Measurements from ENCODE around the gene NLGN4X.

Gene NLGN4X

GRCh38 chrX:6149060-6149872, 79.4 kb downstream of the NLGN4X start:
- H3K36me3 ChIP-seq (ENCODE audit: control insufficient read depth, low read depth, low read length), result peaks cover 13% of the 10 kb centered on the region
- H3K4me3 ChIP-seq (ENCODE audit: low read length), result no peak overlapping the region
- H3K27ac ChIP-seq (ENCODE audit: low read length), result no peak overlapping the region
- no peaks in the 10 kb centered on the region for H3K27me3 ChIP-seq (ENCODE audit: control insufficient read depth, insufficient read depth, low read length)
- no peaks in the 10 kb centered on the region for H3K4me1 ChIP-seq (ENCODE audit: control insufficient read depth, low read depth, low read length)
- H3K9ac ChIP-seq (ENCODE audit: low read length), result no peak overlapping the region
- H3K9me3 ChIP-seq (ENCODE audit: control insufficient read depth, low read depth, low read length), result no peaks in the 10 kb centered on the region

- H3K27me3 ChIP-seq (ENCODE audit: control insufficient read depth, insufficient read depth, low read length), result no peaks in the 10 kb centered on the region
These were observed 94.4 kb downstream of the NLGN4X start for GRCh38 chrX:6134255-6134654.

GRCh38 chrX:6132970-6133369, 95.7 kb downstream of the NLGN4X start:
- Histone ChIP-seq H3K27me3 (ENCODE audit: control insufficient read depth, insufficient read depth, low read length) (no peaks in the 10 kb centered on the region), H3K4me1 (ENCODE audit: control insufficient read depth, low read depth, low read length) (no peaks in the 10 kb centered on the region)

More at GRCh38 chrX:6134255-6134654, 94.4 kb downstream of the NLGN4X start:
- Histone ChIP-seq H3K36me3 (ENCODE audit: control insufficient read depth, low read depth, low read length) (peaks cover 34% of the 10 kb centered on the region), H3K27ac (ENCODE audit: low read length) (no peak overlapping the region), H3K4me1 (ENCODE audit: control insufficient read depth, low read depth, low read length) (no peaks in the 10 kb centered on the region), H3K4me3 (ENCODE audit: low read length) (no peak overlapping the region), H3K9me3 (ENCODE audit: control insufficient read depth, low read depth, low read length) (no peaks in the 10 kb centered on the region), H3K9ac (ENCODE audit: low read length) (no peak overlapping the region)

GRCh38 chrX:6131287-6131686, 97.4 kb downstream of the NLGN4X start:
- Histone ChIP-seq H3K27me3 (ENCODE audit: control insufficient read depth, insufficient read depth, low read length) (no peaks in the 10 kb centered on the region), H3K4me3 (ENCODE audit: low read length) (no peak overlapping the region), H3K4me1 (ENCODE audit: control insufficient read depth, low read depth, low read length) (no peaks in the 10 kb centered on the region), H3K36me3 (ENCODE audit: control insufficient read depth, low read depth, low read length) (peaks cover 16% of the 10 kb centered on the region), H3K27ac (ENCODE audit: low read length) (no peak overlapping the region), H3K9me3 (ENCODE audit: control insufficient read depth, low read depth, low read length) (no peaks in the 10 kb centered on the region), H3K9ac (ENCODE audit: low read length) (no peak overlapping the region)

More at GRCh38 chrX:6132970-6133369, 95.7 kb downstream of the NLGN4X start:
- no peak overlapping the region for H3K9ac ChIP-seq (ENCODE audit: low read length)
- peaks cover 31% of the 10 kb centered on the region for H3K36me3 ChIP-seq (ENCODE audit: control insufficient read depth, low read depth, low read length)
- no peak overlapping the region for H3K27ac ChIP-seq (ENCODE audit: low read length)
- no peak overlapping the region for H3K4me3 ChIP-seq (ENCODE audit: low read length)
- no peaks in the 10 kb centered on the region for H3K9me3 ChIP-seq (ENCODE audit: control insufficient read depth, low read depth, low read length)

- no peaks in the 10 kb centered on the region for H3K4me1 ChIP-seq (ENCODE audit: control insufficient read depth, low read depth, low read length)
- H3K27me3 ChIP-seq (ENCODE audit: control insufficient read depth, insufficient read depth, low read length), result no peaks in the 10 kb centered on the region
- no peaks in the 10 kb centered on the region for H3K9me3 ChIP-seq (ENCODE audit: control insufficient read depth, low read depth, low read length)
- H3K27ac ChIP-seq (ENCODE audit: low read length), result no peak overlapping the region
- H3K4me3 ChIP-seq (ENCODE audit: low read length), result no peak overlapping the region
- peaks cover 6% of the 10 kb centered on the region for H3K36me3 ChIP-seq (ENCODE audit: control insufficient read depth, low read depth, low read length)
- H3K9ac ChIP-seq (ENCODE audit: low read length), result no peak overlapping the region
These were observed 99.5 kb downstream of the NLGN4X start for GRCh38 chrX:6129195-6129594.

- Histone ChIP-seq H3K9me3 (ENCODE audit: control insufficient read depth, low read depth, low read length) (no peaks in the 10 kb centered on the region), H3K4me1 (ENCODE audit: control insufficient read depth, low read depth, low read length) (peaks cover 22% of the 10 kb centered on the region)
These were observed 108.3 kb downstream of the NLGN4X start for GRCh38 chrX:6120329-6120728.

GRCh38 chrX:6095469-6095868, 133.2 kb downstream of the NLGN4X start:
- Histone ChIP-seq H3K36me3 (ENCODE audit: control insufficient read depth, low read depth, low read length) (peaks cover 5% of the 10 kb centered on the region), H3K9ac (ENCODE audit: low read length) (no peak overlapping the region), H3K4me3 (ENCODE audit: low read length) (no peak overlapping the region), H3K4me1 (ENCODE audit: control insufficient read depth, low read depth, low read length) (peaks cover 31% of the 10 kb centered on the region), H3K9me3 (ENCODE audit: control insufficient read depth, low read depth, low read length) (peaks cover 5% of the 10 kb centered on the region), H3K27me3 (ENCODE audit: control insufficient read depth, insufficient read depth, low read length) (no peaks in the 10 kb centered on the region), H3K27ac (ENCODE audit: low read length) (no peak overlapping the region)

More at GRCh38 chrX:6120329-6120728, 108.3 kb downstream of the NLGN4X start:
- Histone ChIP-seq H3K36me3 (ENCODE audit: control insufficient read depth, low read depth, low read length) (no peaks in the 10 kb centered on the region), H3K4me3 (ENCODE audit: low read length) (no peak overlapping the region), H3K27me3 (ENCODE audit: control insufficient read depth, insufficient read depth, low read length) (no peaks in the 10 kb centered on the region), H3K27ac (ENCODE audit: low read length) (no peak overlapping the region), H3K9ac (ENCODE audit: low read length) (no peak overlapping the region)

- no peaks in the 10 kb centered on the region for H3K9me3 ChIP-seq (ENCODE audit: control insufficient read depth, low read depth, low read length)
- H3K27ac ChIP-seq (ENCODE audit: low read length), result no peak overlapping the region
- no peak overlapping the region for H3K4me3 ChIP-seq (ENCODE audit: low read length)
- H3K9ac ChIP-seq (ENCODE audit: low read length), result no peak overlapping the region
- H3K4me1 ChIP-seq (ENCODE audit: control insufficient read depth, low read depth, low read length), result no peaks in the 10 kb centered on the region
- no peaks in the 10 kb centered on the region for H3K27me3 ChIP-seq (ENCODE audit: control insufficient read depth, insufficient read depth, low read length)
- H3K36me3 ChIP-seq (ENCODE audit: control insufficient read depth, low read depth, low read length), result no peaks in the 10 kb centered on the region
These were observed 154.1 kb downstream of the NLGN4X start for GRCh38 chrX:6074532-6074931.

- no peak overlapping the region for H3K4me3 ChIP-seq (ENCODE audit: low read length)
- no peaks in the 10 kb centered on the region for H3K4me1 ChIP-seq (ENCODE audit: control insufficient read depth, low read depth, low read length)
- H3K36me3 ChIP-seq (ENCODE audit: control insufficient read depth, low read depth, low read length), result no peaks in the 10 kb centered on the region
- H3K27me3 ChIP-seq (ENCODE audit: control insufficient read depth, insufficient read depth, low read length), result no peaks in the 10 kb centered on the region
- no peak overlapping the region for H3K9ac ChIP-seq (ENCODE audit: low read length)
- no peak overlapping the region for H3K27ac ChIP-seq (ENCODE audit: low read length)
- H3K9me3 ChIP-seq (ENCODE audit: control insufficient read depth, low read depth, low read length), result no peaks in the 10 kb centered on the region
These were observed 156.9 kb downstream of the NLGN4X start for GRCh38 chrX:6071731-6072130.

GRCh38 chrX:6067600-6067999, 161.1 kb downstream of the NLGN4X start:
- H3K27ac ChIP-seq (ENCODE audit: low read length), result no peak overlapping the region
- no peak overlapping the region for H3K4me3 ChIP-seq (ENCODE audit: low read length)
- H3K27me3 ChIP-seq (ENCODE audit: control insufficient read depth, insufficient read depth, low read length), result no peaks in the 10 kb centered on the region
- no peaks in the 10 kb centered on the region for H3K4me1 ChIP-seq (ENCODE audit: control insufficient read depth, low read depth, low read length)
- H3K9me3 ChIP-seq (ENCODE audit: control insufficient read depth, low read depth, low read length), result no peaks in the 10 kb centered on the region
- H3K9ac ChIP-seq (ENCODE audit: low read length), result no peak overlapping the region
- H3K36me3 ChIP-seq (ENCODE audit: control insufficient read depth, low read depth, low read length), result no peaks in the 10 kb centered on the region

GRCh38 chrX:6053141-6053540, 175.5 kb downstream of the NLGN4X start:
- no peak overlapping the region for H3K9ac ChIP-seq (ENCODE audit: low read length)
- H3K36me3 ChIP-seq (ENCODE audit: control insufficient read depth, low read depth, low read length), result peaks cover 2% of the 10 kb centered on the region
- H3K27ac ChIP-seq (ENCODE audit: low read length), result no peak overlapping the region
- no peak overlapping the region for H3K4me3 ChIP-seq (ENCODE audit: low read length)
- peaks cover 7% of the 10 kb centered on the region for H3K4me1 ChIP-seq (ENCODE audit: control insufficient read depth, low read depth, low read length)
- H3K9me3 ChIP-seq (ENCODE audit: control insufficient read depth, low read depth, low read length), result no peaks in the 10 kb centered on the region
- no peaks in the 10 kb centered on the region for H3K27me3 ChIP-seq (ENCODE audit: control insufficient read depth, insufficient read depth, low read length)

- Histone ChIP-seq H3K27ac (ENCODE audit: low read length) (no peak overlapping the region), H3K9me3 (ENCODE audit: control insufficient read depth, low read depth, low read length) (no peaks in the 10 kb centered on the region), H3K36me3 (ENCODE audit: control insufficient read depth, low read depth, low read length) (peaks cover 2% of the 10 kb centered on the region), H3K27me3 (ENCODE audit: control insufficient read depth, insufficient read depth, low read length) (no peaks in the 10 kb centered on the region), H3K4me1 (ENCODE audit: control insufficient read depth, low read depth, low read length) (peaks cover 7% of the 10 kb centered on the region), H3K9ac (ENCODE audit: low read length) (no peak overlapping the region), H3K4me3 (ENCODE audit: low read length) (no peak overlapping the region)
These were observed 176.4 kb downstream of the NLGN4X start for GRCh38 chrX:6052111-6052745.

Measured in iPS-18a (cell line).